ENCODE measurements around the gene PPARD.
"Not testable (repeated sequence)": the region's sequence is repeated elsewhere in the genome, so short reads cannot be mapped to it uniquely, and the experiment has no call there.

The PPARD gene

GRCh38 chr6:35378261-35378660, 35.9 kb downstream of the PPARD start:
- DNase-seq (ENCODE audit: low read depth in 3 of 3) = no peak

GRCh38 chr6:35381132-35381531, 38.8 kb downstream of the PPARD start:
- no peak for DNase-seq (ENCODE audit: low read depth in 3 of 3)

GRCh38 chr6:35382015-35382414, 39.7 kb downstream of the PPARD start:
- no peak for DNase-seq (ENCODE audit: low read depth in 3 of 3)

GRCh38 chr6:35385457-35386202, 43.3 kb downstream of the PPARD start:
- no peak for DNase-seq (ENCODE audit: low read depth in 3 of 3)

- DNase-seq (ENCODE audit: low read depth in 3 of 3) = no peak
Observed at GRCh38 chr6:35386989-35387388, 44.6 kb downstream of the PPARD start.

GRCh38 chr6:35388030-35388429, 45.7 kb downstream of the PPARD start:
- DNase-seq (ENCODE audit: low read depth in 3 of 3) = no peak

- DNase-seq (ENCODE audit: low read depth in 3 of 3) = no peak
Observed at GRCh38 chr6:35388772-35389352, 46.5 kb downstream of the PPARD start.

GRCh38 chr6:35389386-35389785, 47.0 kb downstream of the PPARD start:
- DNase-seq (ENCODE audit: low read depth in 3 of 3) = not testable (repeated sequence)

- no peak for DNase-seq (ENCODE audit: low read depth in 3 of 3)
Observed at GRCh38 chr6:35391240-35391968, 49.0 kb downstream of the PPARD start.

- no peak for DNase-seq (ENCODE audit: low read depth in 3 of 3)
Observed at GRCh38 chr6:35392111-35392702, 49.8 kb downstream of the PPARD start.

GRCh38 chr6:35392773-35393672, 50.7 kb downstream of the PPARD start:
- DNase-seq (ENCODE audit: low read depth in 3 of 3) = no peak

GRCh38 chr6:35396991-35397390, 54.6 kb downstream of the PPARD start:
- DNase-seq (ENCODE audit: low read depth in 3 of 3) = no peak

GRCh38 chr6:35397806-35398418, 55.6 kb downstream of the PPARD start:
- no peak for DNase-seq (ENCODE audit: low read depth in 3 of 3)

GRCh38 chr6:35398526-35398925, 56.2 kb downstream of the PPARD start:
- DNase-seq (ENCODE audit: low read depth in 3 of 3) = no peak

GRCh38 chr6:35400111-35400510, 57.8 kb downstream of the PPARD start:
- DNase-seq (ENCODE audit: low read depth in 3 of 3) = no peak

- DNase-seq (ENCODE audit: low read depth in 3 of 3) = no peak
Observed at GRCh38 chr6:35400901-35401311, 58.5 kb downstream of the PPARD start.

- DNase-seq (ENCODE audit: low read depth in 3 of 3) = no peak
Observed at GRCh38 chr6:35401514-35401913, 59.2 kb downstream of the PPARD start.

GRCh38 chr6:35402136-35402855, 59.9 kb downstream of the PPARD start:
- no peak for DNase-seq (ENCODE audit: low read depth in 3 of 3)

GRCh38 chr6:35402856-35403191, 60.5 kb downstream of the PPARD start:
- no peak for DNase-seq (ENCODE audit: low read depth in 3 of 3)

Measured in stimulated activated CD4-positive, alpha-beta T cell treated with anti-CD3 and anti-CD28 coated beads, TNF-alpha, amount 100 ng/mL, for 4 hours (primary cell).